GM19193 (cell line): ENCODE measurements around the gene LAMA2.

Experiments
- POLR2A ChIP-seq: IDR thresholded peaks from 4 replicates; pipeline ENCODE4 v1.6.1; 2011; ENCODE audit not compliant: insufficient read depth, insufficient read length; ENCODE audit errors: extremely low read depth

The LAMA2 gene

GRCh38 chr6:129473546-129473945, 590.6 kb downstream of the LAMA2 start:
- no peak for TF ChIP-seq POLR2A

- TF ChIP-seq POLR2A, result no peak
Measured at GRCh38 chr6:129475477-129476247, 592.7 kb downstream of the LAMA2 start.

GRCh38 chr6:129476248-129476564, 593.3 kb downstream of the LAMA2 start:
- TF ChIP-seq POLR2A, result no peak

GRCh38 chr6:129476810-129477209, 593.9 kb downstream of the LAMA2 start:
- no peak for TF ChIP-seq POLR2A

GRCh38 chr6:129478379-129478778, 595.4 kb downstream of the LAMA2 start:
- no peak for TF ChIP-seq POLR2A

- no peak for TF ChIP-seq POLR2A
Measured at GRCh38 chr6:129481706-129482105, 598.8 kb downstream of the LAMA2 start.

GRCh38 chr6:129485746-129486145, 602.8 kb downstream of the LAMA2 start:
- no peak for TF ChIP-seq POLR2A

GRCh38 chr6:129486327-129486726, 603.4 kb downstream of the LAMA2 start:
- TF ChIP-seq POLR2A, result no peak

GRCh38 chr6:129488313-129488712, 605.4 kb downstream of the LAMA2 start:
- no peak for TF ChIP-seq POLR2A

- no peak for TF ChIP-seq POLR2A
Measured at GRCh38 chr6:129489215-129489765, 606.4 kb downstream of the LAMA2 start.

GRCh38 chr6:129490521-129491255, 607.8 kb downstream of the LAMA2 start:
- TF ChIP-seq POLR2A, result no peak

GRCh38 chr6:129491436-129491835, 608.5 kb downstream of the LAMA2 start:
- no peak for TF ChIP-seq POLR2A

GRCh38 chr6:129492260-129492659, 609.3 kb downstream of the LAMA2 start:
- TF ChIP-seq POLR2A, result no peak

- TF ChIP-seq POLR2A, result no peak
Measured at GRCh38 chr6:129493354-129493902, 610.5 kb downstream of the LAMA2 start.

- no peak for TF ChIP-seq POLR2A
Measured at GRCh38 chr6:129494099-129494498, 611.2 kb downstream of the LAMA2 start.

GRCh38 chr6:129494586-129494985, 611.6 kb downstream of the LAMA2 start:
- no peak for TF ChIP-seq POLR2A

- TF ChIP-seq POLR2A, result no peak
Measured at GRCh38 chr6:129495652-129496051, 612.7 kb downstream of the LAMA2 start.
